Hematopoietic multipotent progenitor cell treated with erythropoietin and hydrocortisone succinate and interleukin-3 and kit ligand, for 6 days (in vitro differentiated cells): ENCODE measurements around the gene CPA2.

Experiments used
- DNase-seq: peaks from one replicate; pipeline ENCODE4 v3.0.0-alpha.2; 2015

CPA2 gene

GRCh38 chr7:130286881-130287280, 20.2 kb downstream of the CPA2 start:
- DNase-seq = no peak

GRCh38 chr7:130288168-130288567, 21.5 kb downstream of the CPA2 start:
- DNase-seq = no peak

- no peak for DNase-seq
Observed at GRCh38 chr7:130288829-130289228, 22.2 kb downstream of the CPA2 start.

- DNase-seq = no peak
Observed at GRCh38 chr7:130289478-130289877, 22.8 kb downstream of the CPA2 start.

- no peak for DNase-seq
Observed at GRCh38 chr7:130290745-130291144, 24.1 kb downstream of the CPA2 start.

- no peak for DNase-seq
Observed at GRCh38 chr7:130292682-130293257, 26.1 kb downstream of the CPA2 start, which contains the start of gene CPA4. Gene CPA4 (plus strand): TSS chr7:130293161. CDS start chr7:130293181, 20 bp downstream.

GRCh38 chr7:130293521-130293920, 26.9 kb downstream of the CPA2 start:
- no peak for DNase-seq

GRCh38 chr7:130294314-130294713, 27.7 kb downstream of the CPA2 start:
- DNase-seq = no peak

GRCh38 chr7:130296221-130296951, 29.7 kb downstream of the CPA2 start:
- no peak for DNase-seq

- DNase-seq = no peak
Observed at GRCh38 chr7:130297628-130298543, 31.2 kb downstream of the CPA2 start.

- DNase-seq = no peak
Observed at GRCh38 chr7:130298544-130299326, 32.1 kb downstream of the CPA2 start.

GRCh38 chr7:130299866-130300265, 33.2 kb downstream of the CPA2 start:
- no peak for DNase-seq

- DNase-seq = no peak
Observed at GRCh38 chr7:130301501-130302020, 34.9 kb downstream of the CPA2 start.

- DNase-seq = no peak
Observed at GRCh38 chr7:130302649-130303048, 36.0 kb downstream of the CPA2 start.

- DNase-seq = no peak
Observed at GRCh38 chr7:130303127-130303526, 36.5 kb downstream of the CPA2 start.

GRCh38 chr7:130303551-130303950, 36.9 kb downstream of the CPA2 start:
- no peak for DNase-seq

GRCh38 chr7:130303982-130304381, 37.3 kb downstream of the CPA2 start:
- no peak for DNase-seq

- DNase-seq = no peak
Observed at GRCh38 chr7:130304878-130305277, 38.2 kb downstream of the CPA2 start.

- DNase-seq = no peak
Observed at GRCh38 chr7:130305433-130306042, 38.9 kb downstream of the CPA2 start.

- no peak for DNase-seq
Observed at GRCh38 chr7:130309986-130310385, 43.3 kb downstream of the CPA2 start.

- no peak for DNase-seq
Observed at GRCh38 chr7:130314305-130314704, 47.6 kb downstream of the CPA2 start.

- DNase-seq = no peak
Observed at GRCh38 chr7:130319541-130319940, 52.9 kb downstream of the CPA2 start.
